RWPE2 (cell line): ENCODE results near the gene ABCB10.
A peak's percentile ranks its signal among the peaks of the same experiment; 100 is the strongest.

Experiments
- ATAC-seq: fragments of 200-7000 bp; cut with Tn5 transposase; 3 replicates; pipeline ENCODE4 v1.9.1; 2021; ENCODE audit warnings: low read depth
- DNase-seq: peaks from one replicate; pipeline ENCODE4 v3.0.0-alpha.2; 2020; ENCODE audit warnings: low spot score
- H3K27ac ChIP-seq: fragments of 450-650 bp; 2 replicates; pipeline ENCODE4 v1.5.1; 2017; ENCODE audit warnings: mild to moderate bottlenecking; ENCODE audit not compliant: poor library complexity, severe bottlenecking
- H3K27me3 ChIP-seq: fragments of 250-450 bp; sonication (Bioruptor Pico); 2 replicates; pipeline ENCODE4 v1.5.1; 2021; ENCODE audit warnings: mild to moderate bottlenecking, moderate library complexity; ENCODE audit not compliant: insufficient read depth, poor library complexity, severe bottlenecking
- H3K36me3 ChIP-seq: fragments of 250-450 bp; sonication (Bioruptor Pico); 2 replicates; pipeline ENCODE4 v1.5.1; 2020; ENCODE audit warnings: low read depth, mild to moderate bottlenecking, moderate library complexity
- H3K4me1 ChIP-seq: fragments of 250-450 bp; sonication (Bioruptor Pico); 2 replicates; pipeline ENCODE4 v1.5.1; 2021; ENCODE audit warnings: mild to moderate bottlenecking, moderate library complexity; ENCODE audit not compliant: insufficient read depth, poor library complexity, severe bottlenecking
- H3K4me3 ChIP-seq: fragments of 250-450 bp; sonication (Bioruptor Pico); 2 replicates; pipeline ENCODE4 v1.5.1; 2021; ENCODE audit warnings: mild to moderate bottlenecking, moderate library complexity; ENCODE audit not compliant: severe bottlenecking
- H3K9me3 ChIP-seq: fragments of 250-450 bp; sonication (Bioruptor Pico); 2 replicates; pipeline ENCODE4 v1.5.1; 2021; ENCODE audit warnings: mild to moderate bottlenecking, moderate library complexity; ENCODE audit not compliant: severe bottlenecking
- TF ChIP-seq, protein P1 (sequence below): fragments of 450-650 bp; IDR thresholded peaks from one replicate; pipeline ENCODE4 v1.5.1; 2017; ENCODE audit warnings: mild to moderate bottlenecking, moderate library complexity; ENCODE audit not compliant: poor library complexity, severe bottlenecking

ABCB10 gene

DNA sequence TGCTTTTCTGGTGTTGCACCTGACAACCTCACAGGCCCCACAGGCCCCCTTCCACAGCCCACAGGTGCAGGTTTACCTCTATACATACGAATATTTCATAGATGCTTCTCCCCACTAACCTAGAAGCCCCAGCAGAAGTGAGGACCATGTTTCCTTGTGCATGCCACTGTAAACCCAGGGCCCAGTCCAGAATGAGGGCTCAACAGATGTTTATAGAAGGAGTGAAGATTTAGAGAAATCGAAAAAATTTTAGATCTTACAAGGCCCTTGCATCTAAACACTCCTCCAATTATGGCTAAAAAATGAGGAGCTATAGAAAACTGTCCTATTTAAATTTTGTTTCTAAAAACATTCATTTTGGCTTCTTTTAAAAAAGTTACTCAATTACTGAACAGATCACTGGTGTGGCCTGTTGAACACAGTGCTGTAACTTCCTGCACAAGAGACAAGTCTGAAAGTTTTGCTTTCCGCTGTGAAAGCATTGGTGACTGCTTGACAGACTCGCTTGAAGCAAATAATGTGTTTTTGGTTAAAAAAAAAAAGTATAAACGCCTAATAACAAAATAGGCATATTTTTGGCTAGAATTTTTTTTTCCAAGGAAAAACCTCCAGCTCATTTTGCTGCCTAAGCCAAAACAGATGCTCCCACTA is 1.2 kb downstream of the ABCB10 start:
- H3K27me3 ChIP-seq: no peaks in the 10 kb centered on the region
- peak overlapping the region; percentile 95 for H3K4me3 ChIP-seq
- ATAC-seq (no peak), DNase-seq (no peak)
- H3K27ac ChIP-seq: peak overlapping the region; percentile 52
- no peaks in the 10 kb centered on the region for H3K9me3 ChIP-seq
- no peaks in the 10 kb centered on the region for H3K4me1 ChIP-seq
- TF ChIP-seq, protein P1, sequence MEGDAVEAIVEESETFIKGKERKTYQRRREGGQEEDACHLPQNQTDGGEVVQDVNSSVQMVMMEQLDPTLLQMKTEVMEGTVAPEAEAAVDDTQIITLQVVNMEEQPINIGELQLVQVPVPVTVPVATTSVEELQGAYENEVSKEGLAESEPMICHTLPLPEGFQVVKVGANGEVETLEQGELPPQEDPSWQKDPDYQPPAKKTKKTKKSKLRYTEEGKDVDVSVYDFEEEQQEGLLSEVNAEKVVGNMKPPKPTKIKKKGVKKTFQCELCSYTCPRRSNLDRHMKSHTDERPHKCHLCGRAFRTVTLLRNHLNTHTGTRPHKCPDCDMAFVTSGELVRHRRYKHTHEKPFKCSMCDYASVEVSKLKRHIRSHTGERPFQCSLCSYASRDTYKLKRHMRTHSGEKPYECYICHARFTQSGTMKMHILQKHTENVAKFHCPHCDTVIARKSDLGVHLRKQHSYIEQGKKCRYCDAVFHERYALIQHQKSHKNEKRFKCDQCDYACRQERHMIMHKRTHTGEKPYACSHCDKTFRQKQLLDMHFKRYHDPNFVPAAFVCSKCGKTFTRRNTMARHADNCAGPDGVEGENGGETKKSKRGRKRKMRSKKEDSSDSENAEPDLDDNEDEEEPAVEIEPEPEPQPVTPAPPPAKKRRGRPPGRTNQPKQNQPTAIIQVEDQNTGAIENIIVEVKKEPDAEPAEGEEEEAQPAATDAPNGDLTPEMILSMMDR: no peak
- H3K36me3 ChIP-seq: no peaks in the 10 kb centered on the region

DNA sequence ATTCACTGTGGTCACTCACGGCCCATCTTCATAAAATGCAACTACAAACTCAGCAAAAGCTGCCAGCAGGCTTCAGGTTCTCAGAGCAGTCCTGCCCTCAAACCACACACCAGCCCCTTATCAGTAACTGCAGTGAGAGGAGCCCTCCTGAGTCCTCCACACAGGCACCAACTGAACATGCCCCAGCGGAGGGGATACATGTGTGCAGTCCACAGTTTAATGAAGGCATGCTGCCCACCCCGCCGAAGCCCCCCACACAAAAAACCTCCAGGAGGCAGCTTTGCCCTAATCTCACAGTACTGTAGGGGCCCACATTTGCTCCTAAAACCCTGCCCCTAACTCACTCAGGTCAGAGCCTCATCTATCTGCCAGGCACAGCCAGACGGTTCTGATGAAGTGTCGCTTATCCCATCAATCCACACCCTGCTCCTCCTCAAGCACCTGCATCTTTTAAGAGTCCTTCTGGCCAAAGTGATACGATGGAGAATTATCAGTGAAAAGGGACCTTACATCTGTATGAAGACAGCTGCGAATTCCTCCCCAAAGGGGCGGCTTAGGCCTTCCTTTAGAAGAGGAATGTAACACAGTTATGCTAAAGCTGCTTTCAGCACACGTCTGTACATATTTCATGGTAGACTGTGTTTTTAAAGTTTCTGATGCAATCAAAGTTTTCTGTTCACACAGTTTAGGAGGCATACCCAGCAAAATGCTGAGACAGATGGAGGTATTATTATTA is 3.5 kb downstream of the ABCB10 start:
- H3K4me1 ChIP-seq: no peaks in the 10 kb centered on the region
- no peak for DNase-seq
- H3K4me3 ChIP-seq: no peak overlapping the region
- H3K9me3 ChIP-seq: no peaks in the 10 kb centered on the region
- H3K27ac ChIP-seq: no peak overlapping the region
- no peaks in the 10 kb centered on the region for H3K36me3 ChIP-seq
- no peak for ATAC-seq
- TF ChIP-seq, protein P1: no peak
- H3K27me3 ChIP-seq: no peaks in the 10 kb centered on the region

- Histone ChIP-seq H3K4me3 (no peak overlapping the region), H3K27ac (no peak overlapping the region), H3K36me3 (no peaks in the 10 kb centered on the region), H3K9me3 (no peaks in the 10 kb centered on the region), H3K4me1 (no peaks in the 10 kb centered on the region), H3K27me3 (no peaks in the 10 kb centered on the region)
- TF ChIP-seq, protein P1: no peak
- ATAC-seq: no peak
- no peak for DNase-seq
These were observed 4.8 kb downstream of the ABCB10 start for GRCh38 chr1:229553621-229554130.

DNA sequence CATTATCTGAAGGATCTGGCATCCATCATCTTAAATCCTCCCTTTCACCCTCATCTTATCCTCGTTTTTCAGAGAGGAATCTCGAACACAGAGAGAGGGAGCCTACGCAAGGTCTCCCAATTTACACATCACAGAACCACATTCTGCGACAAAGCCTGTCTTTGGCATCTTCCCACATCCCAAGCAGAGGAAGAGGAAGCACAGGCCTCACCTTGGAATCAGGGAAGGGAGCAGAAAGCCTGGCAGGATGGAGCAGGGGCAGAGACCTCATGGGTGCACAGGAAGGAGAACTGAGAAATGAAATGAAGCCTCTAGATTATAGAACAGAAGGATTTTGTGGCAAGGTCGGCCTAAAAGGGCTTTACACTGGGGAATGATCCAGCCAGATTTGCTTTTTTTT is 5.8 kb downstream of the ABCB10 start:
- Histone ChIP-seq H3K4me3 (no peak overlapping the region), H3K4me1 (no peaks in the 10 kb centered on the region), H3K27me3 (no peaks in the 10 kb centered on the region), H3K27ac (no peak overlapping the region), H3K9me3 (no peaks in the 10 kb centered on the region), H3K36me3 (no peaks in the 10 kb centered on the region)
- TF ChIP-seq, protein P1: no peak
- DNase-seq (no peak), ATAC-seq (no peak)
